Ovary (tissue), 3 donors: ENCODE measurements around the gene MCFD2.

Experiments
- CTCF ChIP-seq, 3 donors: fragments of 450-650 bp in 2 of 3; fragments of 200-600 bp in 1 of 3; IDR thresholded peaks; one replicate each; pipeline versions ENCODE4 v1.5.1 to v1.8.0; 2016 to 2022; ENCODE audit warnings: antibody characterized with exemption in 3 of 3, mild to moderate bottlenecking in 1 of 3
- EP300 ChIP-seq: sonication (generic); formaldehyde crosslinking; IDR thresholded peaks from one replicate; pipeline ENCODE4 v1.6.1; 2017; ENCODE audit warnings: antibody characterized with exemption
- POLR2A ChIP-seq: fragments of 450-650 bp; IDR thresholded peaks from one replicate; pipeline ENCODE4 v1.6.1; 2017; ENCODE audit warnings: antibody characterized with exemption, mild to moderate bottlenecking, moderate library complexity
- donor health status: DM: no; HTN: no; CAD: no.

- no peak for TF ChIP-seq POLR2A
- no peak for TF ChIP-seq CTCF (IDR thresholded peaks at IDR 0.05)
- TF ChIP-seq EP300, result no peak
Observed at GRCh38 chr2:46954951-46955571, 39.5 kb upstream of the MCFD2 start.
